NCI-H2029 treated with DMSO at 0.1 percent for 48 hours (cell line): ENCODE results near the gene PRR4.

ENCODE experiments used
- DNase-seq: peaks from one replicate; lab custom pipeline; 2025; lab: John Stamatoyannopoulos, UW

Gene PRR4

DNA sequence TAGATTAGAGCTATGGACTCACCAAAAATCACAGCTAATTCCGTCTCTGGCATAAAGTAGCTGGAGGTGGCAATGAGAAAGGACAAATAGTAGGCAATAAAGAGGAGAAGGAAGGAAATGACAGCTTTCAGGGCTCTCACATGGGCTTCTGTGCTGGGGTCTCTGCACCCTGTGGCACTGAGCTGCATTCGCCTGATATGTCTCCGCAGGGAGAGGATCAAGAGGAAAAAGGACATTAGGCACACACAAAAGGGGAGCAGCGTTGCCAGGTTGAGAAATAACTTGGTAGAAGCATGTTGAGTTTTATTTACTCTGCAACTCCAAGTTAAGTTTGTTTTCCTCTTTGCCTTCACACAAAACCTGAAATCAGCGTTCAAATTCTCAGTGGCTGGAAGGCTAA, 47.5 kb downstream of the PRR4 start:
- DNase-seq: no peak
